Measurements from ENCODE around the gene BCAS3.
A peak's percentile ranks its signal among the peaks of the same experiment; 100 is the strongest.

Gene BCAS3

DNA sequence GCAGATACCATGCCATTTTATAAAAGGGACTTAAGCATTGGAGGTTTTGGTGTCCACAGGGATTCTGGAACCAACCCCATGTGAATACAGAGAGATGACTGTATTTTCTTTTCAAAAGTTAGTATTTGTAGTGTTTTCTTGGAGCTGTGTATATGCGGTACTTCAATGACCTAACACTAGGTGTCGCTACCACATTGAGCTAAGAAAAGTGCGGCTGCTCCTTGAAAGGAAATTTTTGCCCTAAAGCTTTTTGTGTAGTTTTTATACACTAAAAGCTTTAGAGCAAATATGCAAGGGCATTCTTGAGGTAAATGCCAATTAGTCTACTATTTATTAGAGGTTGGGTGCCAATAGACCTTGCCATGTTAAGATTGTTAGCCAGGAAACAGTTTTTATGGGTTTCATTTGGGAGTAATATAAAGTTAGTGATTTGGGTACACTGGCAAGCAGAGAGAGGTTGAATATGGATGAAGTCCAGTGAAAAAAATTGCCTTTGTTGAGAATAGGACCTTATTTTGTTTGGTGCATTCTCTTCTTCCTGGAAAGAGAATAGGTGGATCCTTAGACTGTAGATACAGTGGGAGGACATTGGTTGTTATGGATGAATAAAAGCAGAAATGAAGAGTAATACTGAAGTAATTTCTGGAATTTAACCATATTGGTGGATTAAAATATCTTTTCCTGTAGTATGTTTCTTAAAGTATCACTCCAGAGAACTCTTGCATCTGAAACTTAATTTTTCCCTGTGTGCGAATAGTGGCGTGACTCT lies 43.3 kb downstream of the BCAS3 start:
- Mint-ChIP-seq H3K9me3 (no peaks in the 10 kb centered on the region), H3K4me3 (no peak overlapping the region), H3K36me3 (ENCODE audit: low read depth) (peaks cover 12% of the 10 kb centered on the region), H3K27ac (no peak overlapping the region), H3K4me1 (no peaks in the 10 kb centered on the region), H3K27me3 (ENCODE audit: low read depth, poor library complexity) (peaks cover 6% of the 10 kb centered on the region)
- DNase-seq: peak; percentile 45
- TF ChIP-seq, protein P1, sequence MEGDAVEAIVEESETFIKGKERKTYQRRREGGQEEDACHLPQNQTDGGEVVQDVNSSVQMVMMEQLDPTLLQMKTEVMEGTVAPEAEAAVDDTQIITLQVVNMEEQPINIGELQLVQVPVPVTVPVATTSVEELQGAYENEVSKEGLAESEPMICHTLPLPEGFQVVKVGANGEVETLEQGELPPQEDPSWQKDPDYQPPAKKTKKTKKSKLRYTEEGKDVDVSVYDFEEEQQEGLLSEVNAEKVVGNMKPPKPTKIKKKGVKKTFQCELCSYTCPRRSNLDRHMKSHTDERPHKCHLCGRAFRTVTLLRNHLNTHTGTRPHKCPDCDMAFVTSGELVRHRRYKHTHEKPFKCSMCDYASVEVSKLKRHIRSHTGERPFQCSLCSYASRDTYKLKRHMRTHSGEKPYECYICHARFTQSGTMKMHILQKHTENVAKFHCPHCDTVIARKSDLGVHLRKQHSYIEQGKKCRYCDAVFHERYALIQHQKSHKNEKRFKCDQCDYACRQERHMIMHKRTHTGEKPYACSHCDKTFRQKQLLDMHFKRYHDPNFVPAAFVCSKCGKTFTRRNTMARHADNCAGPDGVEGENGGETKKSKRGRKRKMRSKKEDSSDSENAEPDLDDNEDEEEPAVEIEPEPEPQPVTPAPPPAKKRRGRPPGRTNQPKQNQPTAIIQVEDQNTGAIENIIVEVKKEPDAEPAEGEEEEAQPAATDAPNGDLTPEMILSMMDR (IDR thresholded peaks at IDR 0.05): peak; percentile 90

DNA sequence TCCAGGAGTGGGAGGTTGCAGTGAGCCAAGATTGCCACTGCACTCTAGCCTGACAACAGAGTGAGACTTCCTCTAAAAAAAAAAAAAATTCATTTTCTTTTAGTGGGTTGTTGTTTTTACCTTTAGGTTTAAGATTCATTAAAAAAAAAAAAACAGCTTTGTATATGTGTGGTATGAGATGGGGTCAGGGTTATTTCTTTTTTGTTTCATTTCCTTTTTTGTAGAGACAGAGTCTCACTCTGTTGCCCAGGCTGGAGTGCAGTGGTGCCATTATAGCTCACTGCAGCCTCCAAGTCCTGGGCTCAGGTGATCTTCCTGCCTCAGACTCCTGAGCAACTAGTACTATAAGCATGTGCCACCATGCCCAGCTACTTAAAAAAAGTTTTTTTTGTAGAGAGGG lies 47.0 kb downstream of the BCAS3 start:
- Mint-ChIP-seq H3K27ac (no peak overlapping the region), H3K9me3 (no peaks in the 10 kb centered on the region), H3K36me3 (ENCODE audit: low read depth) (peaks cover 5% of the 10 kb centered on the region), H3K4me1 (peaks cover under 1% of the 10 kb centered on the region), H3K4me3 (no peak overlapping the region), H3K27me3 (ENCODE audit: low read depth, poor library complexity) (peaks cover 3% of the 10 kb centered on the region)
- no peak for DNase-seq
- TF ChIP-seq, protein P1 (IDR thresholded peaks at IDR 0.05): no peak

DNA sequence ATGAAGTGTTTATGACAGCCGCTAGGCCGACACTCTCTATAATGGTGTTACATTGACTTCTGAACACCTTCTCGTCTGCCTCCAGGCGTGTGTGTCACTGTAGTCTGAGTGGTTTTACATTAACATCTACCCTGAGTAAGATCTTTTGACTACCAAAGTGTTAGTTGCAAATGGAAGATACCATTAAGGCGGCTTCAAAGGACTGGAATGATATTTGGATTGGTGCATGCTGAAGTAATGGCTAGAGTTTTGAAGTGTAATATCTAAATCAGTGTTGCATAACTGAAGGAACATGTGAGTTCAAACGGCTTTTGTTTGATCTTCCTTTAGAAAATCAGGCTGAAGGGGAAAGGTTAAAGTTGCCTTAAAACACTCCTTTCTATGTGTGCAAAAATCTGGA lies 52.2 kb downstream of the BCAS3 start:
- TF ChIP-seq, protein P1 (IDR thresholded peaks at IDR 0.05): no peak
- H3K4me1 Mint-ChIP-seq: peaks cover 5% of the 10 kb centered on the region
- H3K36me3 Mint-ChIP-seq (ENCODE audit: low read depth): peaks cover 5% of the 10 kb centered on the region
- H3K9me3 Mint-ChIP-seq: no peaks in the 10 kb centered on the region
- no peak overlapping the region for H3K27ac Mint-ChIP-seq
- no peak for DNase-seq
- no peak overlapping the region for H3K4me3 Mint-ChIP-seq
- peaks cover 3% of the 10 kb centered on the region for H3K27me3 Mint-ChIP-seq (ENCODE audit: low read depth, poor library complexity)

DNA sequence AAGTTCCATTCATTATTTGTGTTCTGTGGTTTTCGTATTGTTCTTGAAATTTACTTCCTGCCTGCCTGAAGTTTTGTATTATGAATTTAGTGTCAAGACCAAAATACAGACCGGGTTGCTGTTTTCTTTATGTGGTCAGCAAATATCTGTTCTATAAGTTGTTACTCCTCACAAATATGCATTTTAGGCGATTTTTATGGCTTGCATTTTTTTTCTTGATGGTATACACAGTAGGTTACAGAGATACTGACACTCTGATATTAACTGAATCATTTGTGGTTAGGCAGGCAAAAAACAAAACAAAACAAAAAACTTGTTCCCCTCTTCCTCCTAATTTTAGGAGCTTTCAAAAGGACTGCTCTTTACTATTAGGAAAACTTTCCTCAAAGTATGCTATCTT lies 52.6 kb downstream of the BCAS3 start:
- H3K27me3 Mint-ChIP-seq (ENCODE audit: low read depth, poor library complexity): peaks cover 3% of the 10 kb centered on the region
- no peak overlapping the region for H3K27ac Mint-ChIP-seq
- peaks cover 5% of the 10 kb centered on the region for H3K36me3 Mint-ChIP-seq (ENCODE audit: low read depth)
- TF ChIP-seq, protein P1 (IDR thresholded peaks at IDR 0.05): no peak
- peaks cover 5% of the 10 kb centered on the region for H3K4me1 Mint-ChIP-seq
- H3K4me3 Mint-ChIP-seq: no peak overlapping the region
- no peak for DNase-seq
- H3K9me3 Mint-ChIP-seq: no peaks in the 10 kb centered on the region

DNA sequence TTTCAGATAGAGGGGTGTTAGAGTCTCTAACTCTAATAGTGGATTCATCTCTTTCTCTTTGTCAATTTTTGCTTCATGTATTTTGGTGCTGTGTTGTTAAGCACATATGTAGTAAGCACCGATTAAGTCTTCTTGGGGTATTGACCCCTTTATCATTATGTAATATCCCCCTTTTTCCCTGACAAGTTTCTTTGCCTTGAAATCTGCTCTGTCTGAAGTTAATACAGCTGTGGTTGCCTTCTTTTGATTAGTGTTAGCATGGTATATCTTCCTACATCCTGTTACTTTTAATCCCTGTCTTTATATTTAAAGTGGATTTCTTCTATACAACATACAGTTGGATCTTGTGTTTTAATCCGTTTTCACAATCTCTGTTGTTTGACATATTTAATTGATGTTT lies 60.6 kb downstream of the BCAS3 start:
- TF ChIP-seq, protein P1 (IDR thresholded peaks at IDR 0.05): no peak
- no peak for DNase-seq
- H3K36me3 Mint-ChIP-seq (ENCODE audit: low read depth): peaks cover 8% of the 10 kb centered on the region
- H3K27me3 Mint-ChIP-seq (ENCODE audit: low read depth, poor library complexity): peaks cover 8% of the 10 kb centered on the region
- H3K9me3 Mint-ChIP-seq: peaks cover 10% of the 10 kb centered on the region
- H3K4me1 Mint-ChIP-seq: no peaks in the 10 kb centered on the region
- no peak overlapping the region for H3K4me3 Mint-ChIP-seq
- H3K27ac Mint-ChIP-seq: no peak overlapping the region

DNA sequence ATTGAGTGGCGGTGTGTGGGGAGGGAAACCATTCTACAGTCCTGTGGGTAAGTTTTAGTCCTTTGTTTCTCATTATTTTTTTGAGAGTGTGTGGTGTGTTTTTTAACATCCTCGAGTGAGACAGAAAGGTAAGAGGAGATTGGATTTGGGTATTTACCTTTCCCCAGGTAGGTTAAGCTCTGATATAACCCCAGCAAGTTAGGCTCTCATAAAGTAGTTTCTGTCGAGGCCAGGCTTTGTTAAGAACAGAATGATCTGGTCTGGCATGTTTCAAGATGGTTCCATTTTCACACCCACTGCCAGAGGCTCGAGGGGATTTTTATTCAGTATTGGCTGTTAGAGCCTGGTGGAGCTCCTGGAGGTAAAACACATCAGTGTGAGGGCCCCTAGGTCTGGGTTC lies 62.9 kb downstream of the BCAS3 start:
- Mint-ChIP-seq H3K4me3 (no peak overlapping the region), H3K36me3 (ENCODE audit: low read depth) (peaks cover 8% of the 10 kb centered on the region), H3K4me1 (peaks cover 10% of the 10 kb centered on the region), H3K27ac (no peak overlapping the region), H3K9me3 (peaks cover 10% of the 10 kb centered on the region), H3K27me3 (ENCODE audit: low read depth, poor library complexity) (peaks cover 8% of the 10 kb centered on the region)
- no peak for DNase-seq
- TF ChIP-seq, protein P1 (IDR thresholded peaks at IDR 0.05): no peak

Measured in nephron progenitor cell (in vitro differentiated cells).